Hematopoietic multipotent progenitor cell treated with erythropoietin and hydrocortisone succinate and interleukin-3 and kit ligand, for 15 days (in vitro differentiated cells): Measurements from ENCODE around the gene ZFYVE27.

Experiments used
- DNase-seq: peaks from one replicate; pipeline ENCODE4 v3.0.0-alpha.2; 2015; ENCODE audit warnings: low spot score

The ZFYVE27 gene

DNA sequence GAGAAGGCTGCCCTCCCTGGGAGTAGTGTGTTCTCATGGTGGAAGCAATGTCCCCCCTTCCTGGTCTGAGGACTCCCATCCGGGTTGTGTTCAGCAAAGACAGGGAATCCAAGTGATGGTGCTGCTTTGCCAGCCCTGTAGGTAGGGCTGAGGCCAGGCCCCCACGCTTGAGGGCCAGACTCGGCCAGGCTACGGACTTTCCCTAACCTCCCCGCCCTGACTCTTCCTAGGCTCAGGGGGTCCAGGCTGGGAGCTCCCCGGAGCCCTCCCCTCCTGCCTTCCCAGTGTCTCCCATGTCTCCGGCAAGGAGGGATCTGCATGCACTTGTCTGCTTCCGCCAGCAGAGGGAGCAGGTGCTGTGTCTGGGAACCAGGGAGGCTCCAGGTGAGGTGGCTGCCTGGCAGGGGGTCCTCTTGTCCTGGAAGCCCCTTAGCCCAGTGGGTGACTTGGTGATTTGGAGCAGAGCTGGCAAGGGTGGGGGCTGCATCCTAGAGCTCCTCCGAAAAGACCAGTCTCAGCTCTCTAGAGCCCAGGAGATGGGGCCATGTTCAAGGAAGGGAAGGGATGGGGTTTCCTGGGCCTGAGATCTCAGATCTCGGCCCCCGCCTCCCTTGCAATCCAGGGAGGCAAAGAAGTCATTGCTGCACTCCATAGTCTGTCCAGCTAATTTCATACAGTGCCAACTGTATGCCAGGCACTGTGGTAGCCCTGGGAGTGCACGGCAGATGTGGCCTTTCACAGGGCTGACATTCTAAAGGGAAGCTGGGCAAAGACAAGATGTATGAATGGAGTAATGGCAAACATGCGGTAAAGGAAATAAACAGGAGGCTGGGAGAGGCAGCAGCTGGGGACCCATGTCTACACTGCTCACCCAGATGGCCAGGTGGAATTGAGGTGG, 55.1 kb downstream of the ZFYVE27 start:
- DNase-seq = peak; percentile 76

- no peak for DNase-seq
Observed at GRCh38 chr10:97795886-97796285, 59.0 kb downstream of the ZFYVE27 start.

DNA sequence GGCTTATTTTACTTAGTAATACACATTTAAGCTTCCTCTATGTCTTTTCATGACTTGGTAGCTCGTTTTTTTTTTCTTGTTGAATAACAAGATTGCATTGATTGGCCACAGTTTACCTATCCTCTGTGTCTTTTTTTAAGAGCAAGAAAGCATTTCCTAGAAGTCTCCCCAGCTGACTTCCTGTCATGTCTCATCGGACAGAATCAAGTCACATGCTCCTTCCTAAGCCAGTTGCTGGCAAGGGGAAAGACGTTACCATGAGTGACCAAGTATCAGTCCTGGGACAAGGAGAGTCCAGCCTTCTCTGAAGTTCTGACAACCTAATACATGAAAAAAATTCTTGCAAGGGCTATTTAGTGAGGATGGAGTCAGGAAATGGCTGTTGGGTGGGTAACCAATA, 59.7 kb downstream of the ZFYVE27 start:
- DNase-seq = no peak

- DNase-seq = no peak
Observed at GRCh38 chr10:97798958-97799610, 62.2 kb downstream of the ZFYVE27 start.

DNA sequence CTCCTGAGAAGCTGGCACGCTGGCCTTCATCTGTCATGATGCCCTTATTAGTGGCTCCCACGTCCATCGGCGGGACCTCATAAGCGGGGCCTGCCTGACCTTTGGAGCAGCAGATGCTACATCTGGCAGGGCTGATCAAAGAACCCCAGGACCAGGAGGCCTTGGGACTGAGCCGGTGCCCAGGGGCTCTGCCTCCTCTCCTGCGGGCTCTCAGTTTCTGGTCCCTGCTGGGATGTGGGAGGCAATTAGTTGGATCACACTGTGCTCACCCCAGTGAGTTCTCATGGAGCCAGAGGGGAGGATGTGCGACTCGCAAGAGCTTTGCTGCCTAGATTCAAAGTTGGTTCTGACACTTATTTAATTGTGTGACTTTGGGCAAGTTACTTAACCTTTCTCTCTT, 63.5 kb downstream of the ZFYVE27 start:
- DNase-seq = no peak

GRCh38 chr10:97801422-97801821, 64.5 kb downstream of the ZFYVE27 start:
- DNase-seq = no peak

GRCh38 chr10:97805096-97805884, 68.4 kb downstream of the ZFYVE27 start:
- DNase-seq = no peak

GRCh38 chr10:97805949-97806348, 69.0 kb downstream of the ZFYVE27 start:
- DNase-seq = no peak

DNA sequence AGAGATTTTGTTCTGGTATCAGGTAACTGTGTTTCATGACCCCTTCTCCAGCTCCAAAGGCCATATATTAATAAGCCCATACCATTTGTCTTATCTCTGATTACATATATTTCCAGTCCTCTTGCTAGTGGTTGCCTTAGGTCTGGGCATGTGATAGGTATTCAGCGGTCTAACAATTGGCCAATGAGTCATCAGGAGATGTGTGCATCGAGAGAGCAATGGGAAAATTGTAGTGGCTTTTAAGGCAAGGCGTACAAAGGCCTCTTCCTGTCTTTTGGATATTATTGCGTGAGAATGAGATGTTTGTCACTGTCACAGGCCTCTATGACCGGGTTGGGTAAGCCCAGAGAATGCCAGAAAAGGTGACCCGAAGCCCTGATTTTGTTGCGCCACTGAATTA, 73.5 kb downstream of the ZFYVE27 start:
- no peak for DNase-seq
